PC-3 (cell line): Measurements from ENCODE around the gene STK32C. TPM values are rescaled to one million over a fixed set of nuclear protein-coding genes. Genes with fewer than 3 reads are reported as not detected.

Source experiments
- ATAC-seq: fragments of 200-7000 bp; cut with Tn5 transposase; 2 replicates; pipeline ENCODE4 v1.9.1; 2020; ENCODE audit warnings: mild to moderate bottlenecking, moderate library complexity
- BruUV-seq: library from RNA; stranded (reverse); fragments of 400-500 nt; replicated peaks from 2 replicates; lab custom pipeline; 2021; lab: Mats Ljungman, UMichigan
- CTCF ChIA-PET: fragments of 300-600 bp; sonication (Branson Sonifier 250); formaldehyde crosslinking; loops from one replicate; lab custom pipeline; 2022; ENCODE audit warnings: antibody characterized with exemption; lab: Charles Lee
- POLR2A ChIA-PET: fragments of 300-600 bp; sonication (Branson Sonifier 250); formaldehyde crosslinking; loops from one replicate; lab custom pipeline; 2022; ENCODE audit warnings: antibody characterized with exemption; ENCODE audit not compliant: unreplicated experiment; lab: Charles Lee
- DNase-seq: peaks from one replicate; pipeline ENCODE4 v3.0.0-alpha.2; 2015
- H2AFZ ChIP-seq: fragments of 300-600 bp; sonication (generic); 2 replicates; pipeline ENCODE4 v1.6.0; 2016; ENCODE audit warnings: antibody characterized with exemption, low read length
- H3F3A ChIP-seq: fragments of 300-600 bp; sonication (generic); one replicate; pipeline ENCODE4 v1.6.0; 2017; ENCODE audit warnings: antibody characterized with exemption, low read length, control low read depth, mild to moderate bottlenecking; ENCODE audit not compliant: unreplicated experiment
- H3K27ac ChIP-seq: fragments of 300-600 bp; sonication (generic); 2 replicates; pipeline ENCODE4 v1.5.1; 2016; ENCODE audit warnings: mild to moderate bottlenecking, low read length
- H3K27me3 ChIP-seq: fragments of 300-600 bp; sonication (generic); 2 replicates; pipeline ENCODE4 v1.6.1; 2016; ENCODE audit warnings: low read length, mixed read lengths
- H3K36me3 ChIP-seq: fragments of 300-600 bp; sonication (generic); 2 replicates; pipeline ENCODE4 v1.6.1; 2016; ENCODE audit warnings: low read depth, mixed run types, low read length, mixed read lengths
- H3K4me1 ChIP-seq: fragments of 300-600 bp; sonication (generic); 2 replicates; pipeline ENCODE4 v1.5.1; 2016; ENCODE audit warnings: low read length; ENCODE audit not compliant: insufficient read depth
- H3K4me2 ChIP-seq: fragments of 300-600 bp; sonication (generic); 2 replicates; pipeline ENCODE4 v1.6.0; 2016; ENCODE audit warnings: low read length
- H3K4me3 ChIP-seq: fragments of 300-600 bp; sonication (generic); 2 replicates; pipeline ENCODE4 v1.5.1; 2016; ENCODE audit warnings: mild to moderate bottlenecking, low read length, mixed read lengths
- H3K79me2 ChIP-seq: fragments of 300-600 bp; sonication (generic); 2 replicates; pipeline ENCODE4 v1.6.1; 2017; ENCODE audit warnings: low read length, mixed read lengths
- H3K9ac ChIP-seq: fragments of 300-600 bp; sonication (generic); 2 replicates; pipeline ENCODE4 v1.6.0; 2016; ENCODE audit warnings: mild to moderate bottlenecking, low read length
- H3K9me2 ChIP-seq: fragments of 300-600 bp; sonication (generic); replicated peaks from 2 replicates; pipeline ENCODE4 v1.6.1; 2016; ENCODE audit warnings: mixed run types, low read length, mixed read lengths
- H3K9me3 ChIP-seq: fragments of 300-600 bp; sonication (generic); 2 replicates; pipeline ENCODE4 v1.6.1; 2016; ENCODE audit warnings: low read length, mixed read lengths
- H4K20me1 ChIP-seq: fragments of 300-600 bp; sonication (generic); 2 replicates; pipeline ENCODE4 v1.6.1; 2016; ENCODE audit warnings: low read length, mixed read lengths
- CTCF ChIP-seq: fragments of 300-600 bp; sonication (generic); conservative IDR thresholded peaks from 2 replicates; pipeline ENCODE4 v1.5.1; 2017; ENCODE audit warnings: antibody characterized with exemption, low read depth, mild to moderate bottlenecking, low read length
- EZH2 ChIP-seq: fragments of 300-600 bp; sonication (generic); IDR thresholded peaks from one replicate; pipeline ENCODE4 v1.6.1; 2017; ENCODE audit warnings: antibody characterized with exemption, mild to moderate bottlenecking, low read length; ENCODE audit not compliant: unreplicated experiment
- EZH2phosphoT487 ChIP-seq: fragments of 300-600 bp; sonication (generic); IDR thresholded peaks from 2 replicates; pipeline ENCODE4 v1.6.1; 2018; ENCODE audit warnings: mild to moderate bottlenecking, antibody characterized with exemption, low read length, borderline replicate concordance
- intact Hi-C: fragments of 100-400 bp; cut with micrococcal nuclease; formaldehyde crosslinking; loops from 2 replicates; pipeline ENCODE4 v1.9.0; 2023
- total RNA-seq: library from RNA; depleted of rRNA; stranded (reverse); fragments of >200 nt; gene quantifications from 2 replicates; pipeline ENCODE4 v1.2.3, GENCODE V29; 2014

Gene STK32C
- total RNA-seq, 1 experiment from 2014 or later = 28.3 TPM

- CTCF ChIA-PET = no interaction called here
- Histone ChIP-seq H2AFZ (no peak overlapping the region), H3K9me3 (no peaks in the 10 kb centered on the region), H3K4me1 (no peaks in the 10 kb centered on the region), H3K9me2 (no peaks in the 10 kb centered on the region), H3K27me3 (no peaks in the 10 kb centered on the region), H3K4me2 (no peak overlapping the region), H4K20me1 (no peaks in the 10 kb centered on the region), H3K4me3 (no peak overlapping the region), H3K79me2 (no peaks in the 10 kb centered on the region), H3K36me3 (no peaks in the 10 kb centered on the region), H3K9ac (no peak overlapping the region), H3K27ac (no peak overlapping the region), H3F3A (no peaks in the 10 kb centered on the region)
- TF ChIP-seq EZH2 (no peak), EZH2phosphoT487 (no peak), CTCF (no peak)
- intact Hi-C loops = no loop called here
- POLR2A ChIA-PET = no interaction called here
- no TSS peak for BruUV-seq
- DNase-seq = no peak
- ATAC-seq = no peak
Observed at GRCh38 chr10:132349766-132350165, 42.0 kb upstream of the STK32C start.

- CTCF ChIA-PET = no interaction called here
- TF ChIP-seq CTCF (no peak), EZH2phosphoT487 (no peak), EZH2 (no peak)
Observed at GRCh38 chr10:132347931-132348267, 40.1 kb upstream of the STK32C start.

GRCh38 chr10:132347211-132347930 is 39.6 kb upstream of the STK32C start:
- no peak overlapping the region for H3K9ac ChIP-seq
- no peaks in the 10 kb centered on the region for H3K9me2 ChIP-seq
- H3K4me2 ChIP-seq = no peak overlapping the region
- no peaks in the 10 kb centered on the region for H3F3A ChIP-seq
- ATAC-seq (no peak), DNase-seq (no peak)
- intact Hi-C loops = no loop called here
- no peak overlapping the region for H3K27ac ChIP-seq
- H3K79me2 ChIP-seq = no peaks in the 10 kb centered on the region
- CTCF ChIA-PET = no interaction called here
- no peaks in the 10 kb centered on the region for H3K36me3 ChIP-seq
- no peak overlapping the region for H3K4me3 ChIP-seq
- no TSS peak for BruUV-seq
- no peaks in the 10 kb centered on the region for H3K9me3 ChIP-seq
- POLR2A ChIA-PET = no interaction called here
- TF ChIP-seq EZH2phosphoT487 (no peak), EZH2 (no peak), CTCF (no peak)
- no peaks in the 10 kb centered on the region for H3K4me1 ChIP-seq
- no peak overlapping the region for H2AFZ ChIP-seq
- H3K27me3 ChIP-seq = no peaks in the 10 kb centered on the region
- H4K20me1 ChIP-seq = no peaks in the 10 kb centered on the region

More at GRCh38 chr10:132347931-132348267, 40.1 kb upstream of the STK32C start:
- ATAC-seq (no peak), DNase-seq (no peak)
- BruUV-seq = no TSS peak
- H3K4me3 ChIP-seq = no peak overlapping the region
- H3K79me2 ChIP-seq = no peaks in the 10 kb centered on the region
- H3F3A ChIP-seq = no peaks in the 10 kb centered on the region
- POLR2A ChIA-PET = no interaction called here
- no peaks in the 10 kb centered on the region for H3K27me3 ChIP-seq
- no peaks in the 10 kb centered on the region for H3K36me3 ChIP-seq
- H3K27ac ChIP-seq = no peak overlapping the region
- H2AFZ ChIP-seq = no peak overlapping the region
- no peaks in the 10 kb centered on the region for H3K4me1 ChIP-seq
- H3K9ac ChIP-seq = no peak overlapping the region
- H3K4me2 ChIP-seq = no peak overlapping the region
- no peaks in the 10 kb centered on the region for H3K9me3 ChIP-seq
- intact Hi-C loops = no loop called here
- no peaks in the 10 kb centered on the region for H4K20me1 ChIP-seq
- H3K9me2 ChIP-seq = no peaks in the 10 kb centered on the region
